ENCODE measurements around the gene RGS16. TPM values are rescaled to one million over a fixed set of nuclear protein-coding genes. Genes with fewer than 3 reads are reported as not detected.

The RGS16 gene
- total and polyA plus RNA-seq, 7 experiments from 2014 or later: 0.10 to 17.5 (median 0.54) TPM

GRCh38 chr1:182587093-182587492 is 17.1 kb downstream of the RGS16 start:
- Histone ChIP-seq H3K27ac (ENCODE audit: low read depth, low read length) (no peak overlapping the region), H3K4me1 (ENCODE audit: control insufficient read depth in 2 of 2, insufficient read depth in 2 of 2, low read length in 2 of 2) (peaks cover 34 to 44% of the 10 kb centered on the region in 2 donors), H3K9me3 (ENCODE audit: control insufficient read depth in 2 of 3, low read length in 3 of 3) (no peaks in the 10 kb centered on the region), H3K4me3 (ENCODE audit: low read length) (no peak overlapping the region), H3K36me3 (ENCODE audit: control insufficient read depth in 2 of 3, insufficient read depth in 3 of 3, low read length in 3 of 3) (peaks cover 7 to 19% (median 12%) of the 10 kb centered on the region in 3 experiments), H3K27me3 (ENCODE audit: control insufficient read depth in 2 of 2, insufficient read depth in 2 of 2, low read length in 2 of 2) (no peaks in the 10 kb centered on the region)
- H3K4me3 Mint-ChIP-seq: peak overlapping the region in 2 of 10 donors; percentile 98 to 99
- H3K36me3 Mint-ChIP-seq: peaks cover 20 to 46% (median 37%) of the 10 kb centered on the region in 5 donors
- H3K27me3 Mint-ChIP-seq: peaks cover 0 to 2% (median 0%) of the 10 kb centered on the region in 5 donors
- POLR2A ChIA-PET: interaction anchor here (0.7 to 1.5 kb wide), 3 partner anchors 200 to 500 kb away, joined by 3 to 5 read pairs (median 3); no protein-coding TSS in a partner anchor
- peaks cover 0 to 2% (median 0%) of the 10 kb centered on the region in 11 donors for H3K9me3 Mint-ChIP-seq
- ATAC-seq: no peak
- DNase-seq: no peak
- H3K4me1 Mint-ChIP-seq: peaks cover 41 to 77% (median 68%) of the 10 kb centered on the region in 7 donors
- CTCF ChIA-PET: interaction anchor here (0.6 to 3.8 kb wide), 3 partner anchors 14 to 196 kb away, joined by 3 to 43 read pairs (median 4); partner anchors contain the start of gene RGS16
- peak overlapping the region in 1 of 9 donors; percentile 100 for H3K27ac Mint-ChIP-seq
- intact Hi-C loops (cut with micrococcal nuclease): loop anchor here (5.0 kb wide), 1 partner anchor 195 kb away; the partner anchor contains the start of gene GLUL (in 2 of the 2)

GRCh38 chr1:182586380-182586779 is 17.8 kb downstream of the RGS16 start:
- ChIA-PET POLR2A (interaction anchor here (0.8 to 1.5 kb wide), 2 partner anchors 204 to 499 kb away, joined by 3 to 4 read pairs; no protein-coding TSS in a partner anchor), CTCF (no interaction called here)
- Mint-ChIP-seq H3K27me3 (no peaks in the 10 kb centered on the region), H3K36me3 (peaks cover 22 to 51% (median 40%) of the 10 kb centered on the region in 5 donors), H3K4me3 (peak overlapping the region in 8 of 10 donors; percentile 58 to 82 (median 78)), H3K4me1 (peaks cover 41 to 80% (median 71%) of the 10 kb centered on the region in 7 donors), H3K9me3 (peaks cover 0 to 2% (median 0%) of the 10 kb centered on the region in 11 donors), H3K27ac (peak overlapping the region in 2 of 9 donors; percentile 4 to 49)
- H3K27ac ChIP-seq (ENCODE audit: low read depth, low read length): no peak overlapping the region
- ATAC-seq (no peak), DNase-seq (no peak)
- no peaks in the 10 kb centered on the region for H3K27me3 ChIP-seq (ENCODE audit: control insufficient read depth in 2 of 2, insufficient read depth in 2 of 2, low read length in 2 of 2)
- H3K4me3 ChIP-seq (ENCODE audit: low read length): no peak overlapping the region
- H3K36me3 ChIP-seq (ENCODE audit: control insufficient read depth in 2 of 3, insufficient read depth in 3 of 3, low read length in 3 of 3): peaks cover 12 to 26% (median 19%) of the 10 kb centered on the region in 3 experiments
- peaks cover 34 to 45% of the 10 kb centered on the region in 2 donors for H3K4me1 ChIP-seq (ENCODE audit: control insufficient read depth in 2 of 2, insufficient read depth in 2 of 2, low read length in 2 of 2)
- no peaks in the 10 kb centered on the region for H3K9me3 ChIP-seq (ENCODE audit: control insufficient read depth in 2 of 3, low read length in 3 of 3)
- intact Hi-C loops (cut with micrococcal nuclease): loop anchor here (5.0 kb wide), 1 partner anchor 194 kb away; the partner anchor contains the start of gene GLUL (in 2 of the 2)

- CTCF ChIA-PET: interaction anchor here (0.5 to 1.1 kb wide), 2 partner anchors 16 to 201 kb away, joined by 3 read pairs; no protein-coding TSS in a partner anchor
- no peaks in the 10 kb centered on the region for H3K27me3 Mint-ChIP-seq
- intact Hi-C loops (cut with micrococcal nuclease): loop anchor here (5.0 kb wide), 1 partner anchor 192 kb away; the partner anchor contains the start of gene GLUL (in 2 of the 2)
- Histone ChIP-seq H3K36me3 (ENCODE audit: control insufficient read depth in 2 of 3, insufficient read depth in 3 of 3, low read length in 3 of 3) (peaks cover 20 to 42% (median 32%) of the 10 kb centered on the region in 3 experiments), H3K9me3 (ENCODE audit: control insufficient read depth in 2 of 3, low read length in 3 of 3) (no peaks in the 10 kb centered on the region), H3K4me1 (ENCODE audit: control insufficient read depth in 2 of 2, insufficient read depth in 2 of 2, low read length in 2 of 2) (peaks cover 34 to 45% of the 10 kb centered on the region in 2 donors), H3K27ac (ENCODE audit: low read depth, low read length) (no peak overlapping the region), H3K4me3 (ENCODE audit: low read length) (peak overlapping the region; percentile 20), H3K27me3 (ENCODE audit: control insufficient read depth in 2 of 2, insufficient read depth in 2 of 2, low read length in 2 of 2) (no peaks in the 10 kb centered on the region)
- peak overlapping the region in 9 of 10 donors; percentile 43 to 82 (median 76) for H3K4me3 Mint-ChIP-seq
- DNase-seq: no peak
- H3K9me3 Mint-ChIP-seq: peaks cover 0 to 2% (median 0%) of the 10 kb centered on the region in 11 donors
- no peak for ATAC-seq
- peak overlapping the region in 2 of 9 donors; percentile 17 to 53 for H3K27ac Mint-ChIP-seq
- peaks cover 27 to 66% (median 54%) of the 10 kb centered on the region in 5 donors for H3K36me3 Mint-ChIP-seq
- H3K4me1 Mint-ChIP-seq: peaks cover 36 to 88% (median 78%) of the 10 kb centered on the region in 7 donors
- POLR2A ChIA-PET: no interaction called here
Observed at GRCh38 chr1:182584746-182585145, 19.4 kb downstream of the RGS16 start.

- intact Hi-C loops (cut with micrococcal nuclease): no loop called here
- peaks cover 17 to 76% (median 70%) of the 10 kb centered on the region in 7 donors for H3K4me1 Mint-ChIP-seq
- Histone ChIP-seq H3K27ac (ENCODE audit: low read depth, low read length) (no peak overlapping the region), H3K27me3 (ENCODE audit: control insufficient read depth in 2 of 2, insufficient read depth in 2 of 2, low read length in 2 of 2) (no peaks in the 10 kb centered on the region), H3K9me3 (ENCODE audit: control insufficient read depth in 2 of 3, low read length in 3 of 3) (no peaks in the 10 kb centered on the region), H3K4me3 (ENCODE audit: low read length) (no peak overlapping the region), H3K36me3 (ENCODE audit: control insufficient read depth in 2 of 3, insufficient read depth in 3 of 3, low read length in 3 of 3) (peaks cover 25 to 68% (median 32%) of the 10 kb centered on the region in 3 experiments), H3K4me1 (ENCODE audit: control insufficient read depth in 2 of 2, insufficient read depth in 2 of 2, low read length in 2 of 2) (peaks cover 25 to 36% of the 10 kb centered on the region in 2 donors)
- ATAC-seq (no peak), DNase-seq (no peak)
- peak overlapping the region in 1 of 9 donors; percentile 12 for H3K27ac Mint-ChIP-seq
- peaks cover 31 to 78% (median 67%) of the 10 kb centered on the region in 5 donors for H3K36me3 Mint-ChIP-seq
- peak overlapping the region in 1 of 10 donors; percentile 38 for H3K4me3 Mint-ChIP-seq
- ChIA-PET CTCF (no interaction called here), POLR2A (interaction anchor here (2.4 kb wide), 1 partner anchor 8 kb away, joined by 6 read pairs; the partner anchor contains the start of gene RNASEL)
- H3K9me3 Mint-ChIP-seq: no peaks in the 10 kb centered on the region
- H3K27me3 Mint-ChIP-seq: no peaks in the 10 kb centered on the region
Observed at GRCh38 chr1:182580736-182581135, 23.5 kb downstream of the RGS16 start.

GRCh38 chr1:182575540-182576149 is 28.5 kb downstream of the RGS16 start:
- peaks cover 0 to 31% (median 29%) of the 10 kb centered on the region in 7 donors for H3K4me1 Mint-ChIP-seq
- Histone ChIP-seq H3K27ac (ENCODE audit: low read depth, low read length) (no peak overlapping the region), H3K4me3 (ENCODE audit: low read length) (no peak overlapping the region), H3K4me1 (ENCODE audit: control insufficient read depth in 2 of 2, insufficient read depth in 2 of 2, low read length in 2 of 2) (no peaks in the 10 kb centered on the region), H3K27me3 (ENCODE audit: control insufficient read depth in 2 of 2, insufficient read depth in 2 of 2, low read length in 2 of 2) (no peaks in the 10 kb centered on the region), H3K9me3 (ENCODE audit: control insufficient read depth in 2 of 3, low read length in 3 of 3) (no peaks in the 10 kb centered on the region), H3K36me3 (ENCODE audit: control insufficient read depth in 2 of 3, insufficient read depth in 3 of 3, low read length in 3 of 3) (peaks cover 13 to 67% (median 21%) of the 10 kb centered on the region in 3 experiments)
- no peak overlapping the region for H3K4me3 Mint-ChIP-seq
- intact Hi-C loops (cut with micrococcal nuclease): no loop called here
- no peak for DNase-seq
- peaks cover 25 to 57% (median 55%) of the 10 kb centered on the region in 5 donors for H3K36me3 Mint-ChIP-seq
- no peaks in the 10 kb centered on the region for H3K9me3 Mint-ChIP-seq
- POLR2A ChIA-PET: no interaction called here
- H3K27me3 Mint-ChIP-seq: no peaks in the 10 kb centered on the region
- no peak overlapping the region for H3K27ac Mint-ChIP-seq
- CTCF ChIA-PET: no interaction called here
- ATAC-seq: no peak

GRCh38 chr1:182574156-182574555 is 30.0 kb downstream of the RGS16 start:
- H3K27me3 Mint-ChIP-seq: no peaks in the 10 kb centered on the region
- H3K9me3 Mint-ChIP-seq: no peaks in the 10 kb centered on the region
- no peak overlapping the region for H3K27ac Mint-ChIP-seq
- H3K27me3 ChIP-seq (ENCODE audit: control insufficient read depth in 2 of 2, insufficient read depth in 2 of 2, low read length in 2 of 2): no peaks in the 10 kb centered on the region
- ChIA-PET POLR2A (interaction anchor here (1.1 kb wide), 1 partner anchor 14 kb away, joined by 3 read pairs; no protein-coding TSS in a partner anchor), CTCF (interaction anchor here (1.4 kb wide), 1 partner anchor 487 kb away, joined by 3 read pairs; no protein-coding TSS in a partner anchor)
- DNase-seq: no peak
- no peak overlapping the region for H3K4me3 Mint-ChIP-seq
- no peak overlapping the region for H3K27ac ChIP-seq (ENCODE audit: low read depth, low read length)
- H3K9me3 ChIP-seq (ENCODE audit: control insufficient read depth in 2 of 3, low read length in 3 of 3): no peaks in the 10 kb centered on the region
- peaks cover 17 to 43% (median 41%) of the 10 kb centered on the region in 5 donors for H3K36me3 Mint-ChIP-seq
- ATAC-seq: no peak
- H3K4me3 ChIP-seq (ENCODE audit: low read length): no peak overlapping the region
- peaks cover 0 to 19% (median 17%) of the 10 kb centered on the region in 7 donors for H3K4me1 Mint-ChIP-seq
- peaks cover 5 to 52% (median 11%) of the 10 kb centered on the region in 3 experiments for H3K36me3 ChIP-seq (ENCODE audit: control insufficient read depth in 2 of 3, insufficient read depth in 3 of 3, low read length in 3 of 3)
- H3K4me1 ChIP-seq (ENCODE audit: control insufficient read depth in 2 of 2, insufficient read depth in 2 of 2, low read length in 2 of 2): no peaks in the 10 kb centered on the region
- intact Hi-C loops (cut with micrococcal nuclease): no loop called here

Data from naive thymus-derived CD4-positive, alpha-beta T cell (primary cell).